ENCODE data around the gene CCR7. TPM values are rescaled to one million over a fixed set of nuclear protein-coding genes. Genes with fewer than 3 reads are reported as not detected.

CCR7 gene
- total and polyA plus RNA-seq, 2 experiments from 2014 or later, result 0.68 TPM; not detected in 1

GRCh38 chr17:40535924-40536294, 29.4 kb downstream of the CCR7 start:
- peaks cover 56% of the 10 kb centered on the region for H3K4me1 ChIP-seq (ENCODE audit: insufficient read depth)
- H3K27ac ChIP-seq, result peak overlapping the region; percentile 59
- no peaks in the 10 kb centered on the region for H3K9me3 ChIP-seq (ENCODE audit: low read depth)
- no peak overlapping the region for H3K4me3 ChIP-seq
- H3K9me2 ChIP-seq (ENCODE audit: insufficient read depth), result no peaks in the 10 kb centered on the region
- peaks cover 40% of the 10 kb centered on the region for H3F3A ChIP-seq (ENCODE audit: insufficient read depth)
- no peaks in the 10 kb centered on the region for H3K36me3 ChIP-seq (ENCODE audit: low read depth)
- 32 to 41% methylated on average over 3 of the region's 3 CpGs for WGBS, 2 experiments (ENCODE audit: low coverage in 1 of 2, low lambda C conversion rate in 2 of 2, missing lambda C conversion rate in 2 of 2)
- no peaks in the 10 kb centered on the region for H3K79me2 ChIP-seq (ENCODE audit: insufficient read depth)
- H3K27me3 ChIP-seq (replicated peaks; ENCODE audit: insufficient read depth), result no peaks in the 10 kb centered on the region
- H4K20me1 ChIP-seq (ENCODE audit: insufficient read depth), result no peaks in the 10 kb centered on the region
- peak; percentile 53 for DNase-seq
- TF ChIP-seq EZH2phosphoT487 (IDR thresholded peaks at IDR 0.05; ENCODE audit: insufficient read depth, low read depth) (no peak), EZH2 (IDR thresholded peaks at IDR 0.05; ENCODE audit: insufficient read depth, poor library complexity, severe bottlenecking) (no peak)
- H2AFZ ChIP-seq, result peak overlapping the region; percentile 31; the same call in 1 of the 2 replicates
- H3K4me2 ChIP-seq (ENCODE audit: unreplicated experiment), result peak overlapping the region; percentile 51
- in situ Hi-C loops (cut with MboI), result loop anchor here (10.0 kb wide), 1 partner anchor 171 kb away; the partner anchor contains the start of gene GJD3
- peak overlapping the region; percentile 68 for H3K9ac ChIP-seq

GRCh38 chr17:40535438-40535837, 29.8 kb downstream of the CCR7 start:
- Histone ChIP-seq H2AFZ (0 out of 2 replicates have a peak overlapping the region, but pooled peaks have one; percentile 31), H3K79me2 (ENCODE audit: insufficient read depth) (no peaks in the 10 kb centered on the region), H3K4me3 (no peak overlapping the region), H3F3A (ENCODE audit: insufficient read depth) (peaks cover 40% of the 10 kb centered on the region), H3K27me3 (replicated peaks; ENCODE audit: insufficient read depth) (no peaks in the 10 kb centered on the region), H3K4me2 (ENCODE audit: unreplicated experiment) (no peak overlapping the region), H3K9me3 (ENCODE audit: low read depth) (no peaks in the 10 kb centered on the region), H3K36me3 (ENCODE audit: low read depth) (no peaks in the 10 kb centered on the region), H3K27ac (peak overlapping the region; percentile 59), H3K9me2 (ENCODE audit: insufficient read depth) (no peaks in the 10 kb centered on the region), H3K4me1 (ENCODE audit: insufficient read depth) (peaks cover 56% of the 10 kb centered on the region), H3K9ac (peak overlapping the region; percentile 68; the same call in 1 of the 2 replicates), H4K20me1 (ENCODE audit: insufficient read depth) (no peaks in the 10 kb centered on the region)
- in situ Hi-C loops (cut with MboI), result loop anchor here (10.0 kb wide), 1 partner anchor 171 kb away; the partner anchor contains the start of gene GJD3
- WGBS, 2 experiments (ENCODE audit: low coverage in 1 of 2, low lambda C conversion rate in 2 of 2, missing lambda C conversion rate in 2 of 2), result 89 to 93% methylated on average over 4 of the region's 4 CpGs
- TF ChIP-seq EZH2phosphoT487 (IDR thresholded peaks at IDR 0.05; ENCODE audit: insufficient read depth, low read depth) (no peak), EZH2 (IDR thresholded peaks at IDR 0.05; ENCODE audit: insufficient read depth, poor library complexity, severe bottlenecking) (no peak)
- DNase-seq, result no peak

GRCh38 chr17:40534371-40535189, 30.7 kb downstream of the CCR7 start:
- 83 to 86% methylated on average over 11 of the region's 11 CpGs for WGBS, 2 experiments (ENCODE audit: low coverage in 1 of 2, low lambda C conversion rate in 2 of 2, missing lambda C conversion rate in 2 of 2)
- Histone ChIP-seq H3K4me1 (ENCODE audit: insufficient read depth) (peaks cover 56% of the 10 kb centered on the region), H3K79me2 (ENCODE audit: insufficient read depth) (no peaks in the 10 kb centered on the region), H3K4me2 (ENCODE audit: unreplicated experiment) (no peak overlapping the region), H3K9ac (peak overlapping the region; percentile 27), H3F3A (ENCODE audit: insufficient read depth) (peaks cover 40% of the 10 kb centered on the region), H2AFZ (0 out of 2 replicates have a peak overlapping the region, but pooled peaks have one; percentile 5), H3K27ac (peak overlapping the region; percentile 55), H3K9me3 (ENCODE audit: low read depth) (no peaks in the 10 kb centered on the region), H3K36me3 (ENCODE audit: low read depth) (no peaks in the 10 kb centered on the region), H3K27me3 (replicated peaks; ENCODE audit: insufficient read depth) (no peaks in the 10 kb centered on the region), H3K4me3 (no peak overlapping the region), H4K20me1 (ENCODE audit: insufficient read depth) (no peaks in the 10 kb centered on the region), H3K9me2 (ENCODE audit: insufficient read depth) (no peaks in the 10 kb centered on the region)
- DNase-seq, result no peak
- in situ Hi-C loops (cut with MboI), result loop anchor here (10.0 kb wide), 1 partner anchor 170 kb away; the partner anchor contains the start of gene GJD3
- TF ChIP-seq EZH2phosphoT487 (IDR thresholded peaks at IDR 0.05; ENCODE audit: insufficient read depth, low read depth), result no peak
- no peak for TF ChIP-seq EZH2 (IDR thresholded peaks at IDR 0.05; ENCODE audit: insufficient read depth, poor library complexity, severe bottlenecking)

GRCh38 chr17:40533896-40534295, 31.4 kb downstream of the CCR7 start:
- H3F3A ChIP-seq (ENCODE audit: insufficient read depth), result peaks cover 39% of the 10 kb centered on the region
- H3K36me3 ChIP-seq (ENCODE audit: low read depth), result no peaks in the 10 kb centered on the region
- TF ChIP-seq EZH2 (IDR thresholded peaks at IDR 0.05; ENCODE audit: insufficient read depth, poor library complexity, severe bottlenecking), result no peak
- TF ChIP-seq EZH2phosphoT487 (IDR thresholded peaks at IDR 0.05; ENCODE audit: insufficient read depth, low read depth), result no peak
- H3K79me2 ChIP-seq (ENCODE audit: insufficient read depth), result no peaks in the 10 kb centered on the region
- no peaks in the 10 kb centered on the region for H4K20me1 ChIP-seq (ENCODE audit: insufficient read depth)
- in situ Hi-C loops (cut with MboI), result loop anchor here (10.0 kb wide), 1 partner anchor 169 kb away; the partner anchor contains the start of gene GJD3
- H3K4me2 ChIP-seq (ENCODE audit: unreplicated experiment), result no peak overlapping the region
- peak overlapping the region; percentile 55 for H3K27ac ChIP-seq
- H3K9me3 ChIP-seq (ENCODE audit: low read depth), result no peaks in the 10 kb centered on the region
- no peak overlapping the region for H3K4me3 ChIP-seq
- no peaks in the 10 kb centered on the region for H3K9me2 ChIP-seq (ENCODE audit: insufficient read depth)
- 59 to 60% methylated on average over 4 of the region's 4 CpGs for WGBS, 2 experiments (ENCODE audit: low coverage in 1 of 2, low lambda C conversion rate in 2 of 2, missing lambda C conversion rate in 2 of 2)
- H3K27me3 ChIP-seq (replicated peaks; ENCODE audit: insufficient read depth), result no peaks in the 10 kb centered on the region
- peaks cover 53% of the 10 kb centered on the region for H3K4me1 ChIP-seq (ENCODE audit: insufficient read depth)
- no peak for DNase-seq
- H2AFZ ChIP-seq, result 0 out of 2 replicates have a peak overlapping the region, but pooled peaks have one; percentile 5
- H3K9ac ChIP-seq, result peak overlapping the region; percentile 27

All from GM23248 (cell line).